Measurements from ENCODE around the gene GNB3.

GNB3 gene

DNA sequence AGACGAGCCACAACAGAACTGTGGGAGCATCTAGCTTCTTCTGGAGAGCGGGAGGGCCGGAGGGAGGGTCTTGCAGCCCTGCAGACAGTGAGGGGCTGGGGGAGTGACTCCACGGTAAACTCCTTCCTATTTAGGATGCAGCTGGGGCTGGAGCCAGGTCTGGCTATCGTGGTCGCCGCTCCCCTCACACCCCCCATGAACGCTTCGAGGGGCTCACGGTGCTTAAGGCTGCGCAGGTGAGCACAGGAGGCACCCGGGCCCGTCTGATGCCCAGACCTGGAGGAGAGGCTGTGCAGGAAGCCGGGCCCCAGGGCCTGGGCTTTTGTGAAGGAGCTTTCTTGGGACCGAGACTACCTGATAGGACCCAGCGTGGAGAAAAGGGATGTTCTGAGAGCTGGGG lies 3.9 kb upstream of the GNB3 start:
- no peak for DNase-seq (ENCODE audit: low read depth, low spot score)

GRCh38 chr12:6837370-6838060 lies 3.2 kb upstream of the GNB3 start:
- DNase-seq (ENCODE audit: low read depth, low spot score) = no peak

DNA sequence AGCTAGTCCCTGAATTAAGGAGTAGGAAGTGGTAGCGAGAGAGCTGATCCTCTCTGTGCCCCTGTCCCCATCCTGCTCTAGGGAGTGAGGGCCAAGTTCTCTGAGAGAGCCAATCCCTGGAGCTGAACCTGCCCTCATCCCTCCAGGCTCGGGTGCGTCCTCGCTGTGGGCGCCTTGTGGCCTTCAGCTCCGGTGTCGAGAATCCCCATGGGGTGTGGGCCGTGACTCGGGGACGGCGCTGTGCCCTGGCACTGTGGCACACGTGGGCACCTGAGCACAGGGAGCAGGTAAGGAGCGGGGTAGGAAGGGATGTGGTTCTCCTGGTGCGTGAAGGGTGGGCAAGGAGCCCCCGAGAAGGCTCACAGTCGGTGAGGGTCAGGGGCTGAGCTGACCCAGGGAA lies 1.9 kb upstream of the GNB3 start:
- no peak for DNase-seq (ENCODE audit: low read depth, low spot score)

GRCh38 chr12:6839482-6840201 lies 1.1 kb upstream of the GNB3 start:
- DNase-seq (ENCODE audit: low read depth, low spot score) = no peak

DNA sequence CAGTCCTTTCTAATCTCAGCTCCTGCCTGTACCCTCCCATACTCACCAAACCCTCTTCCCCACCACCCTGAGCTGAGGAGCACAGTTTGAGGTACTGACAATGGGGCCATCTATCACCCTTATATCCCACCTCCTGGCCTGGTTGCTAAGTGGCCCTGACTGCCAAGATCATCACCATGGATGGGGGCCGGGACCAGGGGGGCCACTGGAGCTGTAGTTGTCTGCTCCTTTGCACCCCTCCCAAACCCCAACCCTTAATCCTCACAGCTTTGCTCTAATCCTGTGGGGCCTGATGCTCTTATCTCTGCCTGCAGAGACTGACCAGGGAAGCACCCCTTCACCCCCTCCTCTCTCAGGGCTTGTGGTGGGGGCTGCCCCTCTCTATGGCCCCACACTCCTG lies 395 bp upstream of the GNB3 start:
- DNase-seq (ENCODE audit: low read depth, low spot score) = no peak

DNA sequence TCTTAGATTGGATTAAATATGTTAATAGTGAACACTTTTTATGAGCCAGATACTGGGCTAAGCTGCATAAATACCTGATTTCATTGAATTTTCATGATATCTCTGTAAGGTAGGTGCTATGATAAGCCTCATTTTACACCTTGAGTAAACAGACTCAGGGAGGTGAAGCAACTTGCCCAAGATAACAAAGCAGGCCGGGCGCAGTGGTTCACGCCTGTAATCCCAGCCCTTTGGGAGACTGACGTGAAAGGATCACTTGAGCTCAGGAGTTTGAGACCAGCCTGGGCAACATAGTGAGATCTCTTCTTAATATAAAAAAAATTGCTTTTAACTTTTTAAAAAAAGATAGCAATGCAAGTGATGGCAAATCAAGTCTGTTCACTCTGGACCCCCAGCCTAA lies 1.4 kb downstream of the GNB3 start:
- DNase-seq (ENCODE audit: low read depth, low spot score) = no peak

DNA sequence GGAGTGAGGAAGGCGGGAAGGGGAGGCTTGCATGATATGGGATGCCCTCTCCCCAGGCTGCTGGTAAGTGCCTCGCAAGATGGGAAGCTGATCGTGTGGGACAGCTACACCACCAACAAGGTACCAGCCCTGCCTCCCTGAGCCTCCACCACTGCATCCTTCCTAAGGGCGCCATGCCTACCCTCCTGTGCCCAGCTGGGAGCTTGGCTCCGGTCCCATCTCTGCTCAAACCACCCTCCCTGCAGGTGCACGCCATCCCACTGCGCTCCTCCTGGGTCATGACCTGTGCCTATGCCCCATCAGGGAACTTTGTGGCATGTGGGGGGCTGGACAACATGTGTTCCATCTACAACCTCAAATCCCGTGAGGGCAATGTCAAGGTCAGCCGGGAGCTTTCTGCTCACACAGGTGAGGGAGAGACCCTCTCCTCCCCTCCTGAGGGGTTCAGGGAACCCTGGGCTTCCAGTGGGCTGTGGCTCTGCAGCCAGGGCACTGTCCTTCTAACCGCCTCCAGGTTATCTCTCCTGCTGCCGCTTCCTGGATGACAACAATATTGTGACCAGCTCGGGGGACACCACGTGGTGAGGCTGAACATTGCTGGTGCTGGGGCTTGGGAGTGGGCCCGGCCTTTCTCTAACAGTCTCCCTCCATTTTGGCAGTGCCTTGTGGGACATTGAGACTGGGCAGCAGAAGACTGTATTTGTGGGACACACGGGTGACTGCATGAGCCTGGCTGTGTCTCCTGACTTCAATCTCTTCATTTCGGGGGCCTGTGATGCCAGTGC lies 2.6 kb downstream of the GNB3 start:
- DNase-seq (ENCODE audit: low read depth, low spot score) = no peak

DNA sequence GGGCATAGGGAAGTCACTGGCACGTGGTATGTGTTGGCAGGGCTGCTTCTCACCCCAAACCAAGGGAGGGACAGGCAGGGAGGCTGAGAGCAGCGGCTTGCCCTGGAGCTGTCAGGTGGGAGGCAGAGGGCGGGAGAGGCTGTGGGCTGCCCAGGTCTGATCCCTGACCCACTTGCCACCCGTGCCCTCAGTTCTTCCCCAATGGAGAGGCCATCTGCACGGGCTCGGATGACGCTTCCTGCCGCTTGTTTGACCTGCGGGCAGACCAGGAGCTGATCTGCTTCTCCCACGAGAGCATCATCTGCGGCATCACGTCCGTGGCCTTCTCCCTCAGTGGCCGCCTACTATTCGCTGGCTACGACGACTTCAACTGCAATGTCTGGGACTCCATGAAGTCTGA lies 4.7 kb downstream of the GNB3 start:
- no peak for DNase-seq (ENCODE audit: low read depth, low spot score)

- no peak for DNase-seq (ENCODE audit: low read depth, low spot score)
Measured at GRCh38 chr12:6846316-6846869, 5.7 kb downstream of the GNB3 start.

DNA sequence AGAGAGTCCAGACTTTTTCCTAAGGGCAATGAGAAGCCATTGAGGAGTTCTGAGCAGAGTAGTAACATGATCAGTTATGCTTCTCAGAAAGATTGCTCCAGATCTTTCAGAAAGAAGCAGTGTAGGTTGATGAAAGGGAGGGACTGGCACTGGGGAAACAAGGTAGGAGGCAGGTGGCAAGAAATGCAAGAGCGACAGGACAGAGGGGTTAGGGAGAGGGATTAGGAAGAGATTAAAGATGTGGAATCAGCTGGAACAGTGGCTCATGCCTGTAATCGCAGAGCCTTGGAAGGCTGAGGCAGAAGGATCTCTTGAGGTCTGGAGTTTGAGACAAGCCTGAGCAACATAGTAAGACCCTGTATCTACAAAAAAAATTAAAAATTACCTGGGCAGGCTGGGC lies 7.0 kb downstream of the GNB3 start:
- DNase-seq (ENCODE audit: low read depth, low spot score) = no peak

- no peak for DNase-seq (ENCODE audit: low read depth, low spot score)
Measured at GRCh38 chr12:6849427-6849826, 8.7 kb downstream of the GNB3 start.

DNA sequence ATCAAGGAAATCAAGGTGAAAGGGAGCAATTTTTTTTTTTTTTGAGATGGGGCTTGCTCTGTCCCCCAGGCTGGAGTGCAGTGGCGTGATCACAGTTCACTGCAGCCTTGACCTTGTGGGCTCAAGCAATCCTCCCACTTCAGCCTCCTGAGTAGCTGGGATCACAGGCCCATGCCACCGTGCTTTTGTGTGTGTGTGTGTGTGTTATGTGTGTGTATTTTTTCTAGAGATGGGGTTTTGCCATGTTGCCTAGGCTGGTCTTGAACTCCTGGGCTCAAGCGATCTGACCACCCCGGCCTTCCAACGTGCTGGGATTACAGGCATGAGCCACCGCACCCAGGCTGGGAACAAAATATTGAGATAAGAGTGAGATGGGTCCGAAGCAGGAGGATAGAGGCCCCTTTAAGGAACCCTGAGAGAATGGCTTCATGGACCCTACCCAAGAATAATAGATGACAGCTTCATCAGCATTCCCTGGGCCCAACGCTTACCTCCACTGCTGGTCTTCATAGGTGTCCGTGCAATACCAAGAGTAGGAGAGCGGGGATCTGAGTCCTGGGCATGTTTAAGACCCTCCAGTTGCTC lies 9.3 kb downstream of the GNB3 start:
- no peak for DNase-seq (ENCODE audit: low read depth, low spot score)

DNA sequence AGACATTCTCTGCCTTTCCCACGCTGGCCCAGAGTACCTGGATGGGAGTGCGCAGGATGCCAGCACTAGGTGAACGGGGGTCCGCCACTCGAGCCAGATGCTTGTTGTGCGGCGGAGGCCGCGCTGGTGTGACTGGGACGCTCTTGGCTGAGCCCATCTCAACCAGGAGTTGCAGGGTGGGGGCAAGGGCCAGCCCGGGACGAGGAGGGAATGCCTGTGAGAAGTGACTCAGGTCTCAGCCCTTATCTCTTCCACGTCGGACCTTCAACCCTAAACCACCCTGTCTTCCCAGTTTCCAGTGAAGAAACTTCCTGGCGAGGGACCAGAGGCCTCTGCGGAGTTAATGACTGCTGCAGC lies 10.0 kb downstream of the GNB3 start:
- DNase-seq (ENCODE audit: low read depth, low spot score) = no peak

DNA sequence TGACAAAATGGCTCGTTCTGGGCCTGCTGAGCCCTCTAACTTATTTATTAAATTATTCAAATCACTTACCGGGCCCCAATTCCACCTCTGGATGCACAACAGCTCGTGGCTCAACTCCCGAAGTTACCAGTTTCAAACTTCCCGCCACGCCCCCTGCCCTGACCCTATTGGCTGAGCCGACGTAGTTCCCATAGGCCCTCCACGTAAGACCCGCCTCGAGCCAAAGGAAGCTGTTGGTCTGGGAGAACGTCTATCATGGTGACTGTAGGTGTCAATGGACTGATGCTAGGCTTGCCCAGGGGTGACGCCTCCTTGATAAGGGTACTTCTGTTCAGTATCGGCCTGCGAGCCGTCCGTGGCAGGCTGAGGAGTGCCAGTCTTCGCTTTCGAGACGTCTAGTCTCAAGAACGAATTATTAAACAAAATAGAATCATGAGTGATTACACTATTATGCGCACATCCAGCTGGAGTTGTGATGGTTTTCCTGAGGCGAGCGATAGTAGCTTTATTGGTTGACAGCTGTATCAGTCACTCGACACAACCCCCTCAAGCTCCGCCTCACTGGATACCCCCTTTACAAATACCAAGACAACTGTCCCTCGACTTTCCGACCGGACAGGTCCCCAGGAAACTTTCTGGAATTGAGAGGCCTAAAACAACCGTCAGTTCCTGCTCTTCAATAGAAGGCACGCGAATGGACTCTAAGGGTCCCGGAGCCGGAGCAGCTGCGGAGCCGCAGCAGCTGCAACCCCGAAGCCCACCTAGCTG lies 10.6 kb downstream of the GNB3 start, which contains the start of gene CDCA3:
Gene CDCA3 (minus strand): TSS at position 134 of the 768 bp plus-strand sequence. CDS start 334 bp downstream, outside the sequence.
- peak; percentile 98 for DNase-seq (ENCODE audit: low read depth, low spot score)

GRCh38 chr12:6851921-6852650 lies 11.4 kb downstream of the GNB3 start, which contains the start of gene USP5:
TSS of gene USP5 (plus strand) at chr12:6852150. CDS start at chr12:6852180, 30 bp downstream.
- DNase-seq (ENCODE audit: low read depth, low spot score) = peak; percentile 100

DNA sequence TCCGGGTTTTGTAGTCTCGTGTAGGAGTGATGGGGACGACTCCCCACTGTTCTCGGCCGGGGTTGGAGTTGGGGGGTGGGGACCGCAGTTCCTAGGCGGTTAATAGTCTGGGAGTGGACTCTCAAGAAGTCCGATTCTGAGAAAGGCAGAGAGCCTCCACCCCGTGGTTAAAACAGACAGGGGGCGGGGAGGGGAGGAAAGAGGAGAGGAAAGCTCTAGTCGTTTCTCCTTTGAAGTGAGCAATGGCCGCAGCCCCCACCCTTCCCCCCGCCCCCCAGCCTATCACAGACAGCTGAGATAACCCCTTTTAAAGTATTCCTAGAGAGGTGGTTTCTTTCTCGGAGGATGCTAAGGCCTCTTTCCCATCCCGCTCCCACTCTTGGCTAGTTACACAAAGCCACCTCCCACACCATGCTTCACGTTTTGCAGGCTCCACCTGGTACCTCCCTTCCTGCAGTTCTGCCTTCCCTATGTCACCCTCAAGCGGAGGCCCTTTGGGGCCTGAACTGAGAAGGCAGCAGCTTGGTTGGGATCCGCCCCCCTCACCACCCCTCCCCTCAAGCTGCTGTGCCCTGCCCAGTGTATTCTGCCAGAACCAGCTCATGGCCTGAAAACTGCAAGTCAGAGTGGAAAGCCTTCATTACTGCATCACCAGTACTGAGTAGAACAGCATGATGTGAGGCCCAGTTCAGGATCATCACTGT lies 12.1 kb downstream of the GNB3 start:
- DNase-seq (ENCODE audit: low read depth, low spot score) = peak; percentile 83

GRCh38 chr12:6853626-6854025 lies 12.9 kb downstream of the GNB3 start:
- no peak for DNase-seq (ENCODE audit: low read depth, low spot score)

DNA sequence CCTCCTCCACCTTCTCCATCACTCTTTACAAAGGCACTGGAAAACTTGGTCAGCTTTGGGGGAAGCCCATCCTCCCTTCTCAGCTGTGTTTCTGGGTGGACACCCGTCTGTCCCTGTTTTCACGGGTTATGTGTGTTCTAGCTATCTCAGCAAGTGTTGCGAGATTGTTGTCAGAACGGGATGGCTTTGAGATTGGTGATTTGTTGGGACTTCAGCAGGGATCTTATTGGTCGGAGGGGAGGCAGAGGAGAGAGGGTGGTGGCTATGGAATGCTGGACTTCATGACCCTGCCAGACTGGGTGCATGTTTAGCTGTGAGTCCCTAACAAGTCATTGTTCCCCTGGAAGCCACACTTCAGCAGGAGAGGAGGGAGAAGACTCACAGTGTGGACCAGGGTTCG lies 13.3 kb downstream of the GNB3 start:
- DNase-seq (ENCODE audit: low read depth, low spot score) = no peak

DNA sequence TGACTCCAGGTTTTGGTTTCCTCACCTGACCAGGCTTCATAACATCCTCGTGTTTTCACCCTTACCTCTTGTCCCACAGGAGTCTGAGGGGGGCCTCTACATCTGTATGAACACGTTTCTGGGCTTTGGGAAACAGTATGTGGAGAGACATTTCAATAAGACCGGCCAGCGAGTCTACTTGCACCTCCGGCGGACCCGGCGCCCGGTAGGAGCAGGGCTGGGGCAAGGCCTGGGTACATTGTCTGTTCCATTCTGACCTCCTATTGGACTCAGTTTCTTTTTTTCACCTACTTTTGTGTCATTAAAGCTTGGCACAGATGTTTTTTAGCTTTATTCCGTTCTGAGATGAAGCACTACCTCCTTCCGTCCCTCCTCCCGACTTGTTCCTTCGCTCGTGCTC lies 14.6 kb downstream of the GNB3 start:
- DNase-seq (ENCODE audit: low read depth, low spot score) = no peak

DNA sequence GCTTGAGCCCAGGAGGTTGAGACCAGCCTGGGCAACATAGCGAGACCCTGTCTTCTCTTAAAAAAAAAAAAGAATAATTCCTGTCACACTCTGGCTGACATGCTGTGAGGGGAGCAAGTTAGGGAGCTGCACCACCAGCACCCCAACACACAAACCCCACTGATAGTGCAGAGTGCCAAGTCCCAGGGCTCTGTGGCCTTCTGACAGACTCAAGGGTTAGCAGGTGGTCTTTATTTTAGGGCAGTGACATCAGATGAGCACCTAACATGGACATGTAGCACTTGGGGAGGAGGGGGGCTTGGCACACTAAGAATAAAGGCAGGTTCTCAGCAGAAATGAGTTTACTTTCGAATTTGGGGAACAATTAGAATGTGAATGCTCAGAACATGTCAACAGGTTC lies 18.1 kb downstream of the GNB3 start:
- DNase-seq (ENCODE audit: low read depth, low spot score) = no peak

All from astrocyte of the hippocampus (primary cell).